NCI-H748 (cell line): ENCODE results near the gene OXCT2.

Experiments used
- DNase-seq: peaks from one replicate; lab custom pipeline; 2025; ENCODE audit not compliant: unreplicated experiment; lab: John Stamatoyannopoulos, UW

Gene OXCT2

GRCh38 chr1:39737546-39738169 lies 33.5 kb downstream of the OXCT2 start:
- DNase-seq = no peak

GRCh38 chr1:39735731-39736130 lies 35.4 kb downstream of the OXCT2 start:
- DNase-seq = no peak

- DNase-seq = peak; percentile 60
Measured at GRCh38 chr1:39733161-39733560, 38.0 kb downstream of the OXCT2 start.

- peak; percentile 53 for DNase-seq
Measured at GRCh38 chr1:39732730-39733129, 38.4 kb downstream of the OXCT2 start.

GRCh38 chr1:39729842-39730241 lies 41.3 kb downstream of the OXCT2 start:
- DNase-seq = no peak

- no peak for DNase-seq
Measured at GRCh38 chr1:39729030-39729429, 42.1 kb downstream of the OXCT2 start.

- DNase-seq = peak; percentile 66
Measured at GRCh38 chr1:39727932-39728317, 43.2 kb downstream of the OXCT2 start.

- DNase-seq = no peak
Measured at GRCh38 chr1:39727221-39727931, 43.8 kb downstream of the OXCT2 start.

- DNase-seq = no peak
Measured at GRCh38 chr1:39726600-39726999, 44.5 kb downstream of the OXCT2 start.

- DNase-seq = no peak
Measured at GRCh38 chr1:39722495-39722894, 48.7 kb downstream of the OXCT2 start.

- no peak for DNase-seq
Measured at GRCh38 chr1:39721664-39722063, 49.5 kb downstream of the OXCT2 start.

- DNase-seq = peak; percentile 92
Measured at GRCh38 chr1:39720094-39720999, 50.8 kb downstream of the OXCT2 start.
